Measurements from ENCODE around the gene TICRR. TPM values are rescaled to one million over a fixed set of nuclear protein-coding genes. Genes with fewer than 3 reads are reported as not detected.

TICRR gene
- total and polyA plus RNA-seq, 2 of the 8 experiments (the other 6 are each of a cell fraction or from before 2014, with no cell fraction given) = 13.1 to 34.8 TPM

DNA sequence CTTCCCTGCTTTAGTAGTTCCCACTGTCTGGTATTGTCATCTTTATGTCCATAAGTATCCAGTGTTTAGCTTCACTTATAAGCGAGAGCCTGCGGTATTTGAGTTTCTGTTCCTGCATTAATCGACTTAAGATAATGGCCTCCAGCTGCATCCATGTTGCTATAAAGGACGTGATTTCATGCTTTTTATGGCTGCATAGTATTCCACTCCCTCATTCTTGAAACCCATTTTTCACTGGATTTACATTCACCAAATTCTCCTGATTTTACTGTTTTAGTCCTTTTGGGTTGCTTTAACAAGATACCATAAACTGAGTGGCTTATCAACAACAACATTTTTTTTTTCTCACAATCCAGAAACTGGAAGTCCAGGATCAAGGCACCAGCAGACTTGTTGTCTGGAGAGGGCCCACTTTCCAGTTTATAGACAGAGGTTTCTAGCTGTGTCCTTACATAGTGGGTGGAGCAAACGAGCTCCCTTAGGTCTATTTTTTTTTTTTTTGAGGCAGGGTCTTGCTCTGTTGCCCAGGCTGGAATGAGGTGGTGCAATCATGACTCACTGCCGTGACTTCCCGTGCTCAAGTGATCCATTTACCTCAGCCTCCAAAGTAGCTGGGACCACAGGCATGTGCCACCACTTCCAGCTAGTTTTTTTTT lies 6.1 kb upstream of the TICRR start:
- FAIRE-seq (no peak), DNase-seq (ENCODE audit: low read depth in 1 of 2, low spot score in 2 of 2) (no peak)
- Histone ChIP-seq H3K9me3 (ENCODE audit: insufficient read depth in 2 of 2, low read depth in 1 of 2, low read length in 1 of 2) (no peaks in the 10 kb centered on the region; a peak in 1 of 4 replicates), H2BK120ac (replicated peaks; ENCODE audit: low read depth, low read length) (no peak overlapping the region), H3K23ac (ENCODE audit: insufficient read length) (no peak overlapping the region), H2AFZ (ENCODE audit: low read length) (no peak overlapping the region), H3K4me2 (ENCODE audit: insufficient read depth in 1 of 2, low read depth in 2 of 2, low read length in 2 of 2) (no peak overlapping the region), H3K56ac (replicated peaks; ENCODE audit: insufficient read length, low read depth, low read length) (no peak overlapping the region), H2BK12ac (ENCODE audit: low read depth, low read length) (no peak overlapping the region), H2AK5ac (ENCODE audit: low read depth, low read length) (no peak overlapping the region), H2BK5ac (ENCODE audit: low read depth, low read length) (no peak overlapping the region), H3K18ac (ENCODE audit: extremely low read depth, low read length) (no peak overlapping the region), H2BK15ac (ENCODE audit: low read length) (no peak overlapping the region), H3K4me1 (replicated peaks in 1 of 4; ENCODE audit: control insufficient read depth in 3 of 4, insufficient read depth in 4 of 4, low read length in 3 of 4) (no peaks in the 10 kb centered on the region; a peak in 1 of 7 replicates), H3K23me2 (ENCODE audit: low read depth, low read length) (no peaks in the 10 kb centered on the region), H3K9ac (replicated peaks in 1 of 4; ENCODE audit: extremely low read depth in 1 of 4, low read depth in 3 of 4, low read length in 3 of 4) (no peak overlapping the region), H3K79me2 (ENCODE audit: control insufficient read depth in 1 of 2, insufficient read depth in 2 of 2, low read length in 2 of 2) (no peaks in the 10 kb centered on the region), H4K5ac (ENCODE audit: insufficient read length, low read depth, low read length) (no peak overlapping the region), H3K14ac (ENCODE audit: insufficient read length) (no peak overlapping the region), H3K27me3 (replicated peaks in 1 of 4; ENCODE audit: control insufficient read depth in 3 of 4, extremely low read depth in 1 of 4, insufficient read depth in 3 of 4, low read length in 3 of 4) (no peaks in the 10 kb centered on the region), H3K36me3 (ENCODE audit: control insufficient read depth in 2 of 4, insufficient read depth in 4 of 4, low read length in 3 of 4) (no peaks in the 10 kb centered on the region), H3K4ac (replicated peaks; ENCODE audit: insufficient read length, low read depth, low read length) (no peak overlapping the region), H3K4me3 (ENCODE audit: extremely low read depth in 1 of 4, insufficient read depth in 2 of 4, low read depth in 3 of 4, low read length in 4 of 4) (no peak overlapping the region), H3K27ac (ENCODE audit: low read depth, low read length) (no peak overlapping the region), H4K20me1 (replicated peaks in 1 of 2; ENCODE audit: control insufficient read depth in 1 of 2, insufficient read depth in 2 of 2, low read length in 2 of 2) (no peaks in the 10 kb centered on the region), H3K79me1 (ENCODE audit: low read depth, low read length) (no peaks in the 10 kb centered on the region), H2BK20ac (ENCODE audit: low read length) (no peak overlapping the region), H4K91ac (replicated peaks; ENCODE audit: insufficient read length, low read length) (no peak overlapping the region), H4K8ac (ENCODE audit: extremely low read depth, insufficient read depth, low read length) (no peak overlapping the region)
- ChIA-PET CTCF (ENCODE audit: partially characterized antibody) (interaction anchor here (0.6 to 2.4 kb wide), 5 partner anchors 14 to 323 kb away, joined by 3 to 9 read pairs (median 5); no protein-coding TSS in a partner anchor), POLR2A (ENCODE audit: partially characterized antibody) (no interaction called here)
- TF ChIP-seq YY1 (IDR thresholded peaks at IDR 0.05; ENCODE audit: low read depth, low read length) (no peak), KDM5A (IDR thresholded peaks at IDR 0.05; ENCODE audit: low read length) (no peak), GTF2F1 (IDR thresholded peaks at IDR 0.05; ENCODE audit: borderline replicate concordance, low read depth, low read length) (no peak), JUND (IDR thresholded peaks at IDR 0.05; ENCODE audit: low read length) (no peak), EZH2 (IDR thresholded peaks at IDR 0.05; ENCODE audit: low read depth, low read length, severe bottlenecking) (no peak), MAFK (IDR thresholded peaks at IDR 0.05; ENCODE audit: low read depth, low read length) (no peak)
- 90% methylated on average over 7 of the region's 7 CpGs; no CpG with 5 or more reads in 1 of the 2 experiments for WGBS, 2 experiments (ENCODE audit: extremely low coverage in 1 of 2, insufficient coverage in 1 of 2, insufficient read length in 1 of 2, insufficient replicate concordance in 2 of 2, low coverage in 1 of 2, low lambda C conversion rate in 2 of 2, missing lambda C conversion rate in 1 of 2)
